Stimulated activated CD4-positive, alpha-beta T cell treated with anti-CD3 and anti-CD28 coated beads, TNF-alpha, amount 100 ng/mL, for 48 hours (primary cell): ENCODE measurements around the gene CCDC63.

Source experiments
- DNase-seq, 3 donors: peaks; one replicate each; pipeline ENCODE4 v3.0.0-alpha.2; 2020; ENCODE audit warnings: low read depth in 3 of 3

CCDC63 gene

DNA sequence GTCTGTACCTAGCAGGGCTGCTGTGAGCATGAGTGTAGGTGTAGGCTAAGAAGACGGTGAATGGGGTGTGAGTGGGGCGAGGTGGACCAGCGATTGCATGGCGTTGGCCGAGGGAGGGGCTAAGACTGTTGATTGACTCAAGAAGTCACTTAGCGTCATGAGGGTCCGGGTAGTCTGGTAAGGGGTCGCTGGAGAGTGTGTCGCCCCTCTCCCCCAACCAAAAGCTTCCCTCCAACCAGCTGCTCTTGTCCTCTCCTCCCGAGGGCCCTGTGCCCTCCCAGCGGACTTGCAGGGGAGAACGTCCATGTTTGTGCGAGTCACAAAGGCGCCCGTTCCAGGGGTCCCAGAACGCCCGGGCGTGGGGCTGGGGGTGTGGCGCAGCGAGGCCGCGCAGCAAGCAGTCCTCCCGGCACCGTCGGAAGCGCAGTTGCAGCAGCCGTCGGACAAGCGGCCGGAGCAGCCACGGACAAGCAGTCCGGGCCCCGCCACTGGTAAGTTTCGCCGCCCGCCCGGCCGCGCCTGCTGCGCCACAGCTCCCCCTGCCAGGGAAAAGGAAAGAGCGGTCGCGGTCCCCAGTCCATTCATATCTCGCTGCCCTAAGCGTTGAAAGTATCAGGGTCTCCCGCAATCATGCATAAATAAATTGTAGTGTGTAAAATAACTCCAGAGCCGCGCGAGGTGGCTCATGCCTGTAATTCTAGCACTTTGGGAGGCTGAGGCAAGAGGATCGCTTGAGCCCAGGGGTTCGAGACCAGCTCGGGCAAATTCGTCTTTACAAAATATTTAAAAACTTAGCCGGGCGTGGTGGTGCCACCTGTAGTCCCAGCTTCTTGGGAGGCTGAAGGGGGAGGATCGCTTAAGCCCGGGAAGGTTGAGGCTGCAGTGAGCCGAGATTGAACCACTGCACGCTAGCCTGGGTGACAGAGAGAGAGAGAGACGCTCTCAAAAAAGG, at the start of gene CCDC63:
Gene CCDC63 (plus strand): TSS at position 373 of the 952 bp plus-strand sequence. CDS start 5,968 bp downstream, outside the sequence.
- peak in 1 of 3 donors; percentile 24 for DNase-seq

DNA sequence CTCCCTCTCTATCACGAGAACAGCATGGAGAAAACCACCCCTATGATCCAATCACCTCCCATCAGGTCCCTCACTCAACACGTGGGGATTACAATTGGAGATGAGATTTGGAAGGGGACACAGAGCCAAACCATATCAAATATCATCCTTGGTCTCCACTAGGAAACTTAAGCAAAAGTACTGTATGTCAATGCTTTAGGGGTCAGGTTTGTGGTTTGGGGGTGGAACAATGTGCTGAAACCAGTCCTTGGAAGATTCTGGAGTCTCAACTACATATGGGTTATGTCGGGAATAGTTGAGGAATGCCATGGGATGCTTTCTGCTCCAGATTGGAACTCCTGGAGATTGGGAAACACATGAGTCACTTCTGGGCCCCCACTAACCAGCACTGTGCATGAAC, 48.3 kb upstream of the CCDC63 start:
- DNase-seq, result no peak

DNA sequence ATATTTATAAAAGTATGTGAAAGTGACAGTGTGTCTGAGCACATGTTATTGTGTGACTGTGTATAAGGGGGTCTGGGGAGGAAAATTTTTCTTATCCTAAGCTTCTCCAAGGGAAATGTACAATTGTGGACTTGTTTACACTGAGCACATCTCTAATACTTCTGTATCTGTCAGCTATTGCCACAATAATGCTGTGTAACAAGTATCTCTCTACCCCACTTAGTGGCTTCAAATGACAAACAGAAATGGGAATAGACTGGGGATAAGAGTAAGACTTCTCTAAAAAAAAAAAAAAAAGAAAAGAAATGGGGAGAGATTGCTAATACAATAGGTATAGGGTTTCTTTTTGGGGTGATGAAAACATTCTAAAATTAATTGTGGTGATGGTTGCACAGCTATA, 44.3 kb upstream of the CCDC63 start:
- DNase-seq, result no peak

DNA sequence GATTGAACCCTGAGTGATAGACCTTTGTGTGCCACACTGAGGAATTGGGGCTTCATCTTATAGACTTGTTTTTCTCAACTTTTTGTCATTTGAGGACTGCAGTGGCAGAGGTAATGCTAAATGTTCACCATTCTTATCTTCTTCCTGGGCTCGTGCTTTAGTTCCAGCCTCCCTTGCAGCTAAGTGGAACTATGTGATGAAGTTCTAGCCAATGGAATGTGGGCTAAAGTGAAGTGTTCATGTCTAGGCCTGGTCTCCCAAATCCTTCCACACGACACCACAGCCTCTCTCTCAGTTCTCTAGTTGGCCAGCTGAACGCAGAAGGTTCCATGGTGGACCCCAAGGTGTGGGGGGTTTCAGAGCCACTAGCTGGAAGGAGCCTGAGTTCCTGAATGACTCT, 42.4 kb upstream of the CCDC63 start:
- DNase-seq, result no peak

DNA sequence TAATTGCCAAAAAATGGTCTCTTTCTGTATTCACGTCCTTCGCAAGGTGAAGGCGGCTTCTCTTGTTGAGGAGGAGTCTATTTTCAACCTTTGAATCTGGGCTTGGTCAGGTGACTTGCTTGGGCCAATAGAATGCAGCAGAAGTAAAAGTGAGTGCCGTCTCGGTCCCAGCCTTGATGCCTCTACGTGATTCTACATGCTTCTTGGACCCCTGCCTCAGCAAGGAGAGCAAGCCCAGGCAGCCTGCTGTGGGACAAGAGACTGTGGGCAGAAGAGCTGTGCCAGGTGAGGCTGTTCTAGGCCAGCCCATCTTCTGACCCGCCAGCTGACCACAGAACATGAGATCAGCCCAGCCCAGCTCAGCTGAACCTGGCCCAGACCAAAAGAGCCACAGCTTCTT, 39.1 kb upstream of the CCDC63 start:
- no peak for DNase-seq

DNA sequence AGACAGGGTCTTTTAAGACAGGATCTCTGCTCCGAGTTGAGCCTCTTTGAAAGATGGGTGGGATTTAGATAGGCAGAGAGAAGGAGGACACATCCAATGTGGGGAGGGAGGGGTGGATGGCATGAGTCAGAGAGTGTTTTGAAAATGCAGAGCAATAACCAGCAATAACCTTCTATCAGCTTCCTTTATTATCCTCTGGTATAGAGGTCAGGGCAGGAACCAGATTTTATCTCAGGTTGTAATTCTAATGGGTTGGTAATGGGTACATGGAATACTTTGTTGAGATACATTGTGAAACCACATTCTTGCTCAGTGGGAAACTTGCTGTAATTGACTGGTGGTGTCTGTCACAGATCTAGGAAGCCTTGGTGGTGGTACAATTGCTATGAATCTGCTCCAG, 37.6 kb upstream of the CCDC63 start:
- DNase-seq, result no peak

DNA sequence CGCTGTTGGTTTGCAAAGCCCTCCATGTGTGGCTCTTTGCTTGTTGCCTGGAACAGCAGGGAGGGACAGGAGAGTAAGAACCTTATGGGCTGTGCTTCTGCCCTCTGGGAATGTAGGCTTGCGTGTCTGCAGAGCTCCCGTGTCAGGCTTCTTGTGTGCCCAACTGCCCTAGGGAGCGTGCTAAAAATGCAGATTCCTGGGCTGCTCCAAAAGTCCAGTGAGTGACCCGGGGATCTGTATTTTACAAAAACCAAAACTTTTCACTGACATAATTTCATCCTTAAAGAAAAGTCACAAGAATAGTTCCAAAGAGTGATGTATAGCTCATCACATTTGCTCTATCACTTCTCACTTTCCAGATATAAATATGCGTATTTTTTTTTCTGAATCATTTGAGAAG, 34.8 kb upstream of the CCDC63 start:
- DNase-seq, result no peak

DNA sequence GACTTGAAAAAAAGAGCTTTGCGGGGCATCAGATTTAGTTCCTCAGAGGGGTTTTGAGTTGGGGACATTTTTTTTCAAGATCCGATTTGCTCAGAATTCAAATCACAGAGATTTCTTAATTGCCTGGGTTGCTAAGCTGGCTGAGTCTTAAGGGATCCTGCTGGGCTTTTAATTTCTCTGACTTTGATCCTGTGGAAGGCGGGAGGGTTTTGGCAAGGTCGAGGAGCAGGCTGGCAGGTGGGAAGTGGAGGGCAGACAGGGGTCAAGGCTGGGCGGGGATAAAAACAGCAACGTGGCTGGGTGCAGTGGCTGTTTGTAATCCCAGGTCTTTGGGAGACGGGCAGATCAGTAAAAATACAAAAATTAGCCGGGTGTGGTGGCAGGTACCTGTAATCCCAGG, 33.5 kb upstream of the CCDC63 start:
- DNase-seq, result no peak

DNA sequence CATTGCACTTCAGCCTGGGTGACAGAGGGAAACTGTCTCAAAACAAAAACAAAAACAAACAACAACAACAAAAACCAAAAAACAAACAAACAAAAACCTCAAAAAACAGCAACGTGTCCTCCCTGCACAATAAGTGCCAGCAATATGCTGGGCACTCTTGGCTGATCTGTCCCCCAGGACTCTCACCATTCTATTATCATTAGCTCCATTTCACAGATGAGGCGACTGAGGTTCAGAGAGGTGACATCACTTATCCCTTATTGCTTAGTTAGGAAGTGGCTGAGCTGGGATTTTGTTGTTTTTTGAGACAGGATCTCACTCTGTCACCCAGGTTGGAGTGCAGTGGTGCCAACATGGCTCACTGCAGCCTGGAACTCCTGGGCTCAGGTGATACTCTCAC, 33.0 kb upstream of the CCDC63 start:
- no peak for DNase-seq

DNA sequence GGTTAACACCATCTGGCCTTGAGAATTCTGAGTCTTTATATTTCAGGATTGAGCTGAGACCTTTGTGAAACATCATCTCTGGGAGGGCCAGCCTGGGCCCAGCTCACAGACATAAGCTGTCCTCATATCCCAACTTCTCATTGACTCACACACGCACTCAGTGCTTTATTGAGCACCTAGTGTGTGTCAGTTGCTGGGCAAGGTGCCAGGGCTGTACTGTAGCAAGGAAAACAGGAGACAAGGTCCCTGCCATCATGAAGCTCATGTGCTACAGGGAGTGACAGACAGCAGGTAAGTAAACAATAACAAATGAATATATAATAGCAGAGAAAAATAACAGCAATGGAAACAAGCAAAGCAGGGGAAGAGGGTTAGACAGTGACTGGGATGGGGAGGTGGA, 30.5 kb upstream of the CCDC63 start:
- DNase-seq, result no peak

DNA sequence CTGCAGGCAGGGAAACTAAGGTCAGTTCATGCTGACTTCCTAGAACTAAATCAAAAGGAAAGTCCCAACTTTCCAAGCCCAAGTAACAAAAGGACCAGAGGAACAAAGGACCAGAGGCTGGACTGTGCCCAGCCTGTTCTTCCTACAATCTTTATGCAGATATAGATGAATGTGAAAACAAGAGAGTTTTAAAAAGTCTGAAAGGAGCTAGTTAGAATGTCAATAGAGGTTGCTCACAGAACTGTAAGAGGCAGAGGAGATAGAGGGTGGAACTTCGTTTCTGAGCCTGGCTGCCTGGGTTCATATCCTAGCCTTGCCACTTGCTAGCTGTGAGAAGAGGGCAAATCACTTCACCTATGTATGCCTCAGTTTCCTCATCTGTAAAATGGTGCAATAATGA, 30.0 kb upstream of the CCDC63 start:
- no peak for DNase-seq

DNA sequence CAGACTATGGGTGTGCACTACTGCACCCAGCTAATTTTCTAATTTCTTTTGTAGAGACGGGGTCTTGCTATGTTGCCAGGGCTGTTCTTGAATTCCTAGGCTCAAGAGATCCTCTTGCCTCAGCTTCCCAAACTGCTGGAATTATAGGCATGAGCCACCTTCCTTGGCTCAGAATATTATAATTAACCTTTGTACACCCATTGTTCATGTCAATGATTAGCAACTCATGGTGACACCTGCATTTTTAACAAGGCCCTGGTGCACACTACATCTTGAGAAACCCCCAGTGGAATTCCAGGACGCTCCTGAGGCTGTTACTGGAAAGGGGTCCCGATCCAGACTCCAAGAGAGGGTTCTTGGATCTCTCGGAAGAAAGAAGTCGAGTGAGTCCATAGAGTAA, 28.3 kb upstream of the CCDC63 start:
- DNase-seq, result no peak

DNA sequence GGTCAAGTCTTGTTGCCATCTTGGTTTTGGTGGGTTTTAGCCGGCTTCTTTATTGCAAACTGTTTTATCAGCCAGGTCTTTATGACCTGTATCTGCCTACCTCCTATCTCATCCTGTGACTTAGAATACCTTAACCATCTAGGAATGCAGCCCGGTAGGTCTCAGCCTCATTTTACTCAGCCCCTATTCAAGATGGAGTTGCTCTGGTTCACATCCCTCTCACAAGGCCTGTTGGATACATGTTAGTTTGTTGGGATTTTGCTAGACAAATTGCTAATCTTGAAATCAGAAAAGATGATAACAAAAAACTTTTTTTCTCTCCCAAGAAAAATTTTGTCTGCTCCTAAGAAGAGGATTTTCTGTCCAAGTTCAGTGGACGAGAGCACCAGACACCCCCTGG, 27.6 kb upstream of the CCDC63 start:
- no peak for DNase-seq

DNA sequence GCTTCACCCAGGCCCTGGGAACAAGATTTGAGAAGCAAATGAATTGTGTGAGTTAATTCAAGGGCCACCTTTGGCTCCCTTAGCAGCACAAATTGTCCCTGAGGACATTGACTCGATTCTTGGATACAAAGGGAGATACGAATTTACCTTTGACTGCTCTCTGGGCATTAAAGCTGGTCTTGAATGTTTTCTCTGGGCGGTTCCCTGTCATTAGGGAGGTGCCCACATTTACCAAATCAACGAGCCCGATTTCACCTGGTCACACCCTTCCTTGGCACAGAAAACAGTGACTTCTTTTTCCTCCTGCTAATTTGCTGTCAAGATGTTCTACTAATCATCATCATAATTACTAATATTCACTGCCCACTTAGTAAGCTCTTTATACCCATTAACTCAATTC, 27.1 kb upstream of the CCDC63 start:
- DNase-seq, result no peak

DNA sequence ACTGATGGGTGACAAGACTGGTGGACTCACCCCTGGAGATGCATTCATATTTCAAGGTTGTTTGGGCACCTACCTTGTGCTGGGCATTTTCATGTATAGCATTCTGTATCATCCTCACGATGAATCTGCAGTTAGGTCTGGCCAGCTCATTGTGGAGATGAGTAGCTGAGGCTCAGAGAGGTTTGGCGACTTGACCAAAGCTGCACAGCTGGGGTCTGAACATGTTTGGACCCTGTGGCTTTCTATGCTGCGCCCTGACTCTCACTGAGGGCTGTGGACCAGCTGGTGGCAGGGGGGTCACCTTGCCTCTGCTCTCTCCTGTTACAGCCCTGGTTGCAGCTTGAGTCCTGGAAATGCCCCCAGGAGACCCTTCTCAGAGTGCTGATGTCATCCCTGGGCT, 24.9 kb upstream of the CCDC63 start:
- DNase-seq, result no peak

DNA sequence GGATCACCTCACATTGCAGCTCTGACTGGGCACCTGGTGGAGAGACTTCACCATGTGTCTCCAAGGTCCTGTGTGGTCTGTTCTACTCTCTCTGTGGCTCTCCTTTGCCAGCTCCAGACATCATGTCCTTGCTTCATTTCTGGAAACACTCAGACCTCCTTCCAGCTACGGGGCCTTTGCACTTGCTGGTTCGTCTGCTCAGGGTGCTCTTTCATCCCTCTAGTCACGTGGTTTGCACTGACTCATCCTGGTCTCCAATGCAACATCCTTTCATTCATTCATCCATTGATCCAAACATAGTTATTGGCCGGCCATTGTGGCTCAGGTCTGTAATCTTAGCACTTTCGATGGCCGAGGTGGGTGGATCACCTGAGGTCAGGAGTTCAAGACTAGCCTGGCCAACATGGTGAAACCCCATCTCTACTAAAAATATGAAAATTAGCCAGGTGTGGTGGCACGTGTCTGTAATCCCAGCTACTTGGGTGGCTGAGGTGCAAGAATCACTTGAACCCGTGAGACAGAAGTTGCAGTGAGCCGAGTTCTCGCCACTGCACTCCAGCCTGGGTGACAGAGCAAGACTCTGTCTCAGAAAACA, 23.9 kb upstream of the CCDC63 start:
- DNase-seq, result no peak

DNA sequence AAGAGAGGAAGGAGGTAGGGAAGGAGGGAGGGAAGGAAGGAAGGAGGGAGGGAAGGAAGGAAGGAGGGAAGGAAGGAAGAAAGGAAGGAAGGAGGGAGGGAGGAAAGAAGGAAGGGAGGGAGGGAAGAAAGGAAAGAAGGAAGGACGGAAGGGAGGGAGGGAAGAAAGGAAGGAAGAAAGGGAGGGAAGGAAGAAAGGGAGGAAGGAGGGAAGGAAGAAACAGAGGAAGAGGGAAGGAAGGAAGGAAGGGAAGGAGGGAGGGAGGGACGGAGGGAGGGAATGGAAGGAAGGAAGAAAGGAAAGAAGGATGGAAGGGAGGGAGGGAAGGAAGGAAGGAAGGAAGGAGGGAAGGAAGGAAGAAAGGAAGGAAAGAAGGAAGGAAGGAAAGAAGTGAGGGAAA, 22.4 kb upstream of the CCDC63 start:
- no peak for DNase-seq

DNA sequence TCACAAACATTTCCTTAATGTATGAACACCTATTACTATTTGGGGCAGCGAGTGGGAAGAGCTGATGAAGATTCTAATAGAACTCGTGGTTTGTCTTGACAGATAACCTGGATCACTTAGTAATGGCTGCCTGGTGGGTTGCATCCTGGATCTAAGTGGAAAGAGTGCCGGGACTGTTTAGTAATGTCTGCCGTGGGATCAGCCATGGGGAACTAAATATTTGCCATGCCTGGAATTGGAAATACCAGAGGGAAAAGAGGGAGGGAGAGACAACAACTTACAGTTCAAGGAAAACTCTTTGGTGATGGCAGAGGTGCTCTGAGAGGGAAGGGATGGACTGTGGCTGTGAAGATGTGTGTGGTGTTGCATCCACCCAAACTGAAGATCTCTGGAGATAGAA, 21.3 kb upstream of the CCDC63 start:
- DNase-seq, result no peak

DNA sequence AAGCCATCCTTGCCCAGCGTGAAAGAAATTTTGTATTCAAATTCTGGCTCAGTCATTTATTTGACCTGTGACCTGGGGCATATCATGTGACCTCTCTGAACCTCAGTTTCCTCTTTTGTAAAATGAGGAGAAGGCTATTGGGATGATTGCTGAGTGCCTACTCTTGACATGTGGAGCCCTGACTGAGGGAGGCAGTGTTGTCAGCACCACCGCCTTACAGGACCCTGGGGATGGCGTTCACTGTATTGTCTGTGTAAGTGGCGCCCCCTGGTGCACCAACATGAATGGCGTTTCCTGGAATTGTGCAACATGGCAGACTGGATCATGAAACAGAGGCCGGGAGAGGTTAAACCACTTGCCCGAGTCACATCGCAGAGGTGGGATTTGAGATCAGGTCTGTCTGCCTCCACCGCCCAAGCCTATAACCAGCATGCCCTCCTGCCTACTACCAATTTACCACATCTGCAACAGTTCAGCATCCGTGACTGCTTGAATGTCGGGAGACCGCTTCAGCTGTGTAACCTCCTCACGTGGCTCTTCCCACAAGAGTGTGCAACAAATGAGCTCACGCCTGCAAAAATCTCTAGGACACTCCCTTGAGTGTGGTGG, 20.1 kb upstream of the CCDC63 start:
- peak; percentile 72 to 87 (median 83) for DNase-seq

DNA sequence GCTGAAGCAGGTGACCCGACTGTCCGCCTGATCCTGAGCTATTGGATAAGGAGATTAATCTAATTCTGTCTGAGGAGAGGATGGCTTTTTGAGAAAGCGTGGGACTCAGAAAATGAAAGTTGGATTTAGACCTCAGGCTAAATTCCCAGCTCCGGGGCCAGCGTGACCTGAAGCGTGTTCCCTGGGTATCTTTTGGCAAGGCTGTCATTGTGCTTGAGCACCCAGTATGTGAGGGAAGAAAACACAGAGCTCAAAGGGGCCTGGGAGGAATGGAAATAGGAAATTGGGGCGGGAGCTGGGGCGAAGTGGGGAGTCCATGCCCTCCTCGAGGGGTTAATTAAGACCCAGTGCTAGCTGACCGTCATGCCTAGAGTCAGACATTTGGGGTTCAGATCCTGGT, 17.5 kb upstream of the CCDC63 start:
- DNase-seq, result no peak

DNA sequence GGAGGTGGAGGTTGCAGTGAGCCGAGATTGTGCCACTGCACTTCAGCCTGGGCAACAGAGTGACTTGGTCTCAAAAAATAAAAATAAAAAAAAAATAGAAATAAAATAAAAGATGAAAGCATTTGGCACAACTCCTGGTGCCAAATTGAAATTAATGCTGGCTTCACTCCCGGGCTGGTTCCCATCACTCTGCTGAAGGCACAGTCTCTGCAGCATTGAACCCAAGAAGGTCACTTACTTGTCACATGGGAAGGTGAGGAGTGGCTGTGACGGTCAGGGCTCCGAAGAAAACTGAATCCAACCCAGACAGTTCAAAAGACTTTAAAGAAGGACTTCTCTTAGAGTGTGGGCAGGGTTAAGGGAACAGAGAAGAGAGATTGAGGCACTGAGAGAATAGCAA, 10.5 kb upstream of the CCDC63 start:
- DNase-seq, result no peak

DNA sequence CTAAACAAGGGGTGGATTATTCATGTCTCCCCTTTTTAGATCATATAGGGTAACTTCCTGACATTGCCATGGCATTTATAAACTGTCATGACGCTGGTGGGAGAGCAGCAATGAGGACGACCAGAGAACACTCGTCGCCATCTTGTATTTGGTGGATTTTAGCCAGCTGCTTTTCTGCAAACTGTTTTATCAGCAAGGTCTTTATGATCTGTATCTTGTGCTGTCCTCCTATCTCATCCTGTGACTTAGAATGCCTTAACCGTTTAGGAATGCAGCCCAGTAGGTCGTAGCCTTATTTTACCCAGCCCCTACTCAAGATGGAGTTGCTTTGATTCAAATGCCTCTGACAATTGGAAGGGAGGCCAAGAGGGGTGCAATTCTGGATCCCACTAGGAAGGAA, 5.8 kb upstream of the CCDC63 start:
- no peak for DNase-seq

DNA sequence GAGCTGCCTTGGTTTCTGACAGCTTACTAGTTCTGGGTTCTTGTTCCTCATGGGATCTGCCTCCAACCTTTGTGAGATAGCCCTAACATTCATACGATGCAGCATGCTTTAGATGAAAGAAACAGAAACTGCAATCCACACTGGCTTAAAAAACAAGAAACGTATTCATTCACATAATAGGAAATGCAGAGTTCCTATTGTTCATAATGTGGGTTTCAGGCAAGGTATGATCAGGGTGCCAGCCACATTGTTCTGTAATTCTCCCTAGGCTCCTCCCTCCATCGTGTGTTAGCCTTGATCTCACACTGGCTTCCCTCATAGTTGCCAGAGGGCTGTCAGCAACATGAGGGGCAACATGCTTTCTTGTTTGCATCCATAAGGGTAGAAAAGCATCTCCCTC, 2.7 kb upstream of the CCDC63 start:
- DNase-seq, result no peak
